ENCODE measurements around the gene PHLPP1. TPM values are rescaled to one million over a fixed set of nuclear protein-coding genes. Genes with fewer than 3 reads are reported as not detected.
A peak's percentile ranks its signal among the peaks of the same experiment; 100 is the strongest.
"Not testable (repeated sequence)": the region's sequence is repeated elsewhere in the genome, so short reads cannot be mapped to it uniquely, and the experiment has no call there.

Gene PHLPP1
- total RNA-seq, 4 donors from 2014 or later, result 15.7 to 21.8 (median 20.5) TPM

GRCh38 chr18:62697636-62698035 lies 17.7 kb upstream of the PHLPP1 start:
- H3K27me3 ChIP-seq, result no peaks in the 10 kb centered on the region

DNA sequence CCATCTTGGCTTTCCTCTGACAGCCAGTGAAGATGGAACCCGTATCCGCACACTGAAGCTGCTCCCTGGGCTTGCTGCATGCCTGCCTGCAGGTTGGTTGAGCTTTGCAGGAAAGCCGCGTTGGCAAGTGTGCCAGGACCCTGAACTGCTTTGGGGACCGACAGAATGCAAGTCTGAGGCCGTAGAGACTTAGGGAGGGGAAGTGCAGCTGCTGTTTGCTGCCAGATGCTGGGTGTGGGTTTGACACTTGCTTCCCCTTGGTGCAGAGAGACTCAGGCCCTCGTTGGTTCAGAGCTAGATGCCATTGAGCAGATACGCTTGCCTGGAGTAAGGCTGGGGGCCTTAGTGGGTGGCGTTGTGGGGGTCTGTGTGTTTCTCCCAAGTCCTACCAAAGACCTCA lies 13.1 kb upstream of the PHLPP1 start:
- no peak for TF ChIP-seq POLR2A (IDR thresholded peaks at IDR 0.05)
- TF ChIP-seq, protein P1, sequence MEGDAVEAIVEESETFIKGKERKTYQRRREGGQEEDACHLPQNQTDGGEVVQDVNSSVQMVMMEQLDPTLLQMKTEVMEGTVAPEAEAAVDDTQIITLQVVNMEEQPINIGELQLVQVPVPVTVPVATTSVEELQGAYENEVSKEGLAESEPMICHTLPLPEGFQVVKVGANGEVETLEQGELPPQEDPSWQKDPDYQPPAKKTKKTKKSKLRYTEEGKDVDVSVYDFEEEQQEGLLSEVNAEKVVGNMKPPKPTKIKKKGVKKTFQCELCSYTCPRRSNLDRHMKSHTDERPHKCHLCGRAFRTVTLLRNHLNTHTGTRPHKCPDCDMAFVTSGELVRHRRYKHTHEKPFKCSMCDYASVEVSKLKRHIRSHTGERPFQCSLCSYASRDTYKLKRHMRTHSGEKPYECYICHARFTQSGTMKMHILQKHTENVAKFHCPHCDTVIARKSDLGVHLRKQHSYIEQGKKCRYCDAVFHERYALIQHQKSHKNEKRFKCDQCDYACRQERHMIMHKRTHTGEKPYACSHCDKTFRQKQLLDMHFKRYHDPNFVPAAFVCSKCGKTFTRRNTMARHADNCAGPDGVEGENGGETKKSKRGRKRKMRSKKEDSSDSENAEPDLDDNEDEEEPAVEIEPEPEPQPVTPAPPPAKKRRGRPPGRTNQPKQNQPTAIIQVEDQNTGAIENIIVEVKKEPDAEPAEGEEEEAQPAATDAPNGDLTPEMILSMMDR (IDR thresholded peaks at IDR 0.05), result no peak
- H3K4me1 ChIP-seq, result no peaks in the 10 kb centered on the region
- DNase-seq, result no peak
- H3K9me3 ChIP-seq, result no peaks in the 10 kb centered on the region
- no peaks in the 10 kb centered on the region for H3K27me3 ChIP-seq
- no peak overlapping the region for H3K27ac ChIP-seq
- no peaks in the 10 kb centered on the region for H3K36me3 ChIP-seq
- H3K4me3 ChIP-seq, result no peak overlapping the region

More at GRCh38 chr18:62697636-62698035, 17.7 kb upstream of the PHLPP1 start:
- H3K9me3 ChIP-seq, result no peaks in the 10 kb centered on the region
- no peaks in the 10 kb centered on the region for H3K4me1 ChIP-seq
- DNase-seq, result no peak
- no peak overlapping the region for H3K27ac ChIP-seq
- H3K36me3 ChIP-seq, result no peaks in the 10 kb centered on the region
- TF ChIP-seq POLR2A (IDR thresholded peaks at IDR 0.05), result no peak
- TF ChIP-seq, protein P1 (IDR thresholded peaks at IDR 0.05), result no peak
- no peak overlapping the region for H3K4me3 ChIP-seq

GRCh38 chr18:62706879-62707278 lies 8.5 kb upstream of the PHLPP1 start:
- H3K9me3 ChIP-seq, H3K27me3 ChIP-seq, DNase-seq, H3K27ac ChIP-seq, H3K4me3 ChIP-seq, H3K4me1 ChIP-seq, H3K36me3 ChIP-seq: not testable (repeated sequence)

GRCh38 chr18:62709908-62710307 lies 5.4 kb upstream of the PHLPP1 start:
- H3K4me1 ChIP-seq, H3K9me3 ChIP-seq, DNase-seq, H3K27me3 ChIP-seq, H3K36me3 ChIP-seq, H3K27ac ChIP-seq, H3K4me3 ChIP-seq: not testable (repeated sequence)

DNA sequence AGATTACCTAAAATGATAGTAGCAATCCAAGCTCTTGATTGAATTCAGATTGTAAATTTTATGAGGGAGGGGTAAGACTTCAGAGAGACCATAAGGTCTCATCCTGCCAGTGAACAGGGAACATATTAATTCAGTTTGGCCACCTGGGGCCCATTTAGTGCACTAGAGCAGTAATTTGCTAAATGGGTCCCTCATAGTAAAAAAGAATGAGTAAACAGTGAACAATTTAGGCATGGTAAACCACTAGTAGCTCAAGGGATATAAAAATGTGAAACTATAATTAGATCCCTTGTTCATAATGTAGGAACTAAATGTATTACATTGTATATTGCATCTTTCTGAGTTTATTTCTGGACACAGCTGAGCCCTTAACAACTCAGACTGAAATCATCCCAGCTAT lies 4.9 kb upstream of the PHLPP1 start:
- TF ChIP-seq, protein P1 (IDR thresholded peaks at IDR 0.05), result no peak
- no peak for TF ChIP-seq POLR2A (IDR thresholded peaks at IDR 0.05)
- Histone ChIP-seq H3K36me3 (no peaks in the 10 kb centered on the region), H3K27me3 (no peaks in the 10 kb centered on the region), H3K9me3 (no peaks in the 10 kb centered on the region), H3K27ac (no peak overlapping the region), H3K4me3 (no peak overlapping the region), H3K4me1 (peaks cover 0 to 4% (median 1%) of the 10 kb centered on the region in 4 donors)
- DNase-seq, result no peak

- Histone ChIP-seq H3K4me1 (peaks cover 0 to 4% (median 3%) of the 10 kb centered on the region in 4 donors), H3K36me3 (no peaks in the 10 kb centered on the region), H3K9me3 (no peaks in the 10 kb centered on the region), H3K27me3 (no peaks in the 10 kb centered on the region), H3K4me3 (no peak overlapping the region), H3K27ac (no peak overlapping the region)
- no peak for TF ChIP-seq POLR2A (IDR thresholded peaks at IDR 0.05)
- TF ChIP-seq, protein P1 (IDR thresholded peaks at IDR 0.05), result no peak
- no peak for DNase-seq
Observed at GRCh38 chr18:62711781-62712180, 3.6 kb upstream of the PHLPP1 start.

- H3K4me3 ChIP-seq, result no peak overlapping the region
- DNase-seq, result peak in 1 of 3 donors; percentile 47
- H3K36me3 ChIP-seq, result no peaks in the 10 kb centered on the region
- no peaks in the 10 kb centered on the region for H3K9me3 ChIP-seq
- H3K27me3 ChIP-seq, result no peaks in the 10 kb centered on the region
- H3K4me1 ChIP-seq, result peaks cover 0 to 11% (median 3%) of the 10 kb centered on the region in 4 donors
- H3K27ac ChIP-seq, result no peak overlapping the region
- TF ChIP-seq, protein P1 (IDR thresholded peaks at IDR 0.05), result no peak
- TF ChIP-seq POLR2A (IDR thresholded peaks at IDR 0.05), result no peak
Observed at GRCh38 chr18:62713651-62714247, 1.6 kb upstream of the PHLPP1 start.

Data from Peyer's patch (tissue), 4 donors.